Right hindlimb (tissue), 1 donor: ENCODE results near the gene TH.

Experiments
- DNase-seq: peaks from one replicate; pipeline ENCODE4 v3.0.0-alpha.2; 2018

TH gene

GRCh38 chr11:2177076-2177475, 5.5 kb upstream of the TH start:
- no peak for DNase-seq

- no peak for DNase-seq
Measured at GRCh38 chr11:2176389-2176900, 4.8 kb upstream of the TH start.

- DNase-seq = no peak
Measured at GRCh38 chr11:2175659-2176058, 4.0 kb upstream of the TH start.

- DNase-seq = no peak
Measured at GRCh38 chr11:2174361-2174760, 2.7 kb upstream of the TH start.

- no peak for DNase-seq
Measured at GRCh38 chr11:2173761-2174160, 2.1 kb upstream of the TH start.

GRCh38 chr11:2173150-2173693, 1.6 kb upstream of the TH start:
- no peak for DNase-seq

- DNase-seq = no peak
Measured at GRCh38 chr11:2172676-2173075, 1.1 kb upstream of the TH start.

GRCh38 chr11:2169626-2170570, 1.7 kb downstream of the TH start:
- no peak for DNase-seq

GRCh38 chr11:2169005-2169378, 2.6 kb downstream of the TH start:
- no peak for DNase-seq

- DNase-seq = no peak
Measured at GRCh38 chr11:2168286-2169004, 3.2 kb downstream of the TH start.

GRCh38 chr11:2167141-2168045, 4.2 kb downstream of the TH start:
- DNase-seq = no peak

GRCh38 chr11:2166091-2166851, 5.3 kb downstream of the TH start:
- DNase-seq = no peak

- DNase-seq = no peak
Measured at GRCh38 chr11:2165571-2165970, 6.0 kb downstream of the TH start.

- no peak for DNase-seq
Measured at GRCh38 chr11:2164861-2165555, 6.6 kb downstream of the TH start.

- no peak for DNase-seq
Measured at GRCh38 chr11:2164081-2164480, 7.5 kb downstream of the TH start.

- no peak for DNase-seq
Measured at GRCh38 chr11:2163428-2163978, 8.1 kb downstream of the TH start.

- DNase-seq = no peak
Measured at GRCh38 chr11:2160736-2161259, 10.8 kb downstream of the TH start, which contains the start of gene INS. Gene INS (minus strand): TSS chr11:2161209. CDS start chr11:2160971, 238 bp downstream.

- no peak for DNase-seq
Measured at GRCh38 chr11:2159536-2160413, 11.8 kb downstream of the TH start.

- DNase-seq = no peak
Measured at GRCh38 chr11:2158966-2159365, 12.6 kb downstream of the TH start.
